ENCODE results near the gene MUCL1.

- no peak for TF ChIP-seq CTCF (IDR thresholded peaks at IDR 0.05; ENCODE audit: low read depth, low read length, poor library complexity, severe bottlenecking)
- TF ChIP-seq EZH2phosphoT487 (IDR thresholded peaks at IDR 0.05; ENCODE audit: borderline replicate concordance, low read length) = no peak
Measured at GRCh38 chr12:54861927-54862326, 7.6 kb downstream of the MUCL1 start.

Data from DOHH2 (cell line).